Karpas-422 (cell line): ENCODE data around the gene OR4F16. TPM values are rescaled to one million over a fixed set of nuclear protein-coding genes. Genes with fewer than 3 reads are reported as not detected.
"Not testable (repeated sequence)": the region's sequence is repeated elsewhere in the genome, so short reads cannot be mapped to it uniquely, and the experiment has no call there.

Experiments used
- DNase-seq: peaks from one replicate; pipeline ENCODE4 v3.0.0-alpha.2; 2015
- H2AFZ ChIP-seq: fragments of 200-600 bp; sonication (generic); 2 replicates; pipeline ENCODE4 v1.6.1; 2014; ENCODE audit warnings: antibody characterized with exemption, low read length, mixed read lengths
- H3K27ac ChIP-seq: fragments of 200-600 bp; sonication (generic); 2 replicates; pipeline ENCODE4 v1.5.1; 2014; ENCODE audit warnings: mild to moderate bottlenecking, low read length, moderate library complexity
- H3K27me3 ChIP-seq: fragments of 200-600 bp; sonication (generic); 2 replicates; pipeline ENCODE4 v1.6.1; 2014; ENCODE audit warnings: low read length, mixed read lengths
- H3K36me3 ChIP-seq: fragments of 200-600 bp; sonication (generic); 2 replicates; pipeline ENCODE4 v1.6.1; 2014; ENCODE audit warnings: low read length, mixed read lengths; ENCODE audit not compliant: insufficient read depth
- H3K4me1 ChIP-seq: fragments of 200-600 bp; sonication (generic); 2 replicates; pipeline ENCODE4 v1.6.1; 2014; ENCODE audit warnings: mild to moderate bottlenecking, low read length, mixed read lengths
- H3K4me2 ChIP-seq: fragments of 200-600 bp; sonication (generic); 2 replicates; pipeline ENCODE4 v1.6.1; 2014; ENCODE audit warnings: low read length, low read depth, mild to moderate bottlenecking; ENCODE audit not compliant: poor library complexity, severe bottlenecking
- H3K4me3 ChIP-seq: fragments of 200-600 bp; sonication (generic); 2 replicates; pipeline ENCODE4 v1.5.1; 2014; ENCODE audit warnings: mild to moderate bottlenecking, antibody characterized with exemption, low read length, mixed read lengths
- H3K79me2 ChIP-seq: fragments of 200-600 bp; sonication (generic); 2 replicates; pipeline ENCODE4 v1.6.1; 2014; ENCODE audit warnings: mild to moderate bottlenecking, low read length, mixed read lengths
- H3K9ac ChIP-seq: fragments of 200-600 bp; sonication (generic); 2 replicates; pipeline ENCODE4 v1.6.0; 2014; ENCODE audit warnings: low read length
- H3K9me2 ChIP-seq: fragments of 200-600 bp; sonication (generic), shearing (Covaris generic); replicated peaks from 2 replicates; pipeline ENCODE4 v1.6.0; 2014; ENCODE audit warnings: mild to moderate bottlenecking, low read length, moderate library complexity; ENCODE audit not compliant: insufficient read depth
- H3K9me3 ChIP-seq: fragments of 300-700, 200-600 bp; sonication (generic); 2 replicates; pipeline ENCODE4 v1.6.1; 2014; ENCODE audit warnings: low read length, mixed read lengths
- H4K20me1 ChIP-seq: fragments of 200-600 bp; sonication (generic); 2 replicates; pipeline ENCODE4 v1.6.1; 2014; ENCODE audit warnings: mild to moderate bottlenecking, antibody characterized with exemption, low read length, low read depth; ENCODE audit not compliant: insufficient read depth
- total RNA-seq: library from RNA; depleted of rRNA; stranded (reverse); fragments of >200 nt; shearing (Covaris generic); gene quantifications from 2 replicates; pipeline ENCODE4 v1.2.3, GENCODE V29; 2014; ENCODE audit warnings: low replicate concordance; rRNA removed

Gene OR4F16
- 1.3 TPM in 1 of 2 replicates, not detected in the other for total RNA-seq

GRCh38 chr1:686554-686953 lies at the start of gene OR4F16:
OR4F16 (minus strand) TSS chr1:686654; CDS start chr1:686654, 0 bp downstream.
- H3K9me3 ChIP-seq, H3K4me2 ChIP-seq, H3K4me1 ChIP-seq, H3K4me3 ChIP-seq, H4K20me1 ChIP-seq, DNase-seq, H3K9ac ChIP-seq, H3K79me2 ChIP-seq, H2AFZ ChIP-seq, H3K27ac ChIP-seq, H3K9me2 ChIP-seq, H3K36me3 ChIP-seq, H3K27me3 ChIP-seq: not testable (repeated sequence)

GRCh38 chr1:733649-734048 lies 47.2 kb upstream of the OR4F16 start:
- DNase-seq, H3K79me2 ChIP-seq: not testable (repeated sequence)

GRCh38 chr1:727040-727439 lies 40.6 kb upstream of the OR4F16 start:
- not testable (repeated sequence) for H3K27me3 ChIP-seq, H4K20me1 ChIP-seq, DNase-seq, H3K9me3 ChIP-seq, H3K27ac ChIP-seq, H3K36me3 ChIP-seq, H3K9me2 ChIP-seq, H3K4me3 ChIP-seq, H3K79me2 ChIP-seq, H3K4me2 ChIP-seq, H2AFZ ChIP-seq, H3K9ac ChIP-seq, H3K4me1 ChIP-seq

More at GRCh38 chr1:733649-734048, 47.2 kb upstream of the OR4F16 start:
- H2AFZ ChIP-seq, H3K27me3 ChIP-seq, H3K9me2 ChIP-seq, H3K9me3 ChIP-seq, H3K4me1 ChIP-seq, H3K9ac ChIP-seq, H3K27ac ChIP-seq, H4K20me1 ChIP-seq, H3K4me3 ChIP-seq, H3K36me3 ChIP-seq, H3K4me2 ChIP-seq: not testable (repeated sequence)

Other genes starting within 250 kb of the OR4F16 start
- 1.3 TPM in 1 of 2 replicates, not detected in the other for gene OR4F29, start 235.0 kb downstream of the OR4F16 start, total RNA-seq
- not detected in 2 replicates for gene SAMD11, start 237.3 kb upstream of the OR4F16 start, total RNA-seq